ENCODE results near the gene SMYD3. TPM values are rescaled to one million over a fixed set of nuclear protein-coding genes. Genes with fewer than 3 reads are reported as not detected.

SMYD3 gene
- total and polyA plus RNA-seq, 9 of the 15 experiments (the other 6 are each of a cell fraction or from before 2014, with no cell fraction given): 128 to 440 (median 197) TPM

- no peak for TF ChIP-seq ZNF764 (CRISPR knock-in tag; IDR thresholded peaks at IDR 0.05; ENCODE audit: low read depth)
- no peak for TF ChIP-seq ZNF668 (CRISPR knock-in tag; IDR thresholded peaks at IDR 0.05)
- TF ChIP-seq ZSCAN32 (CRISPR knock-in tag; IDR thresholded peaks at IDR 0.05): no peak
- 0 out of 2 replicates have a peak, but pooled peaks have one; percentile 21 for TF ChIP-seq ZNF431 (CRISPR knock-in tag; IDR thresholded peaks at IDR 0.05)
- 0 out of 2 replicates have a peak, but pooled peaks have one; percentile 20 for TF ChIP-seq SOX6 (IDR thresholded peaks at IDR 0.05)
- TF ChIP-seq ZNF143 (CRISPR knock-in tag; IDR thresholded peaks at IDR 0.05): no peak
- no peak for TF ChIP-seq SMAD1 (IDR thresholded peaks at IDR 0.05; ENCODE audit: low read depth, low read length, partially characterized antibody)
- peak; percentile 71; the same call in 1 of the 2 replicates for TF ChIP-seq RB1 (IDR thresholded peaks at IDR 0.05; ENCODE audit: low read depth)
- TF ChIP-seq TAF1 (IDR thresholded peaks at IDR 0.05; ENCODE audit: control insufficient read depth, extremely low read depth, insufficient read depth, low read length, severe bottlenecking): peak; percentile 45
- TF ChIP-seq MLLT1 (IDR thresholded peaks at IDR 0.05): no peak
- TF ChIP-seq POLR3G (IDR thresholded peaks at IDR 0.05; ENCODE audit: extremely low read depth, insufficient read length, insufficient replicate concordance): no peak
- peak; percentile 61; the same call in 1 of the 2 replicates for TF ChIP-seq SAFB (IDR thresholded peaks at IDR 0.05; ENCODE audit: borderline replicate concordance, low read depth, low read length)
- no peak for TF ChIP-seq FOXP1 (CRISPR knock-in tag; IDR thresholded peaks at IDR 0.05)
- peak; percentile 54; the same call in 1 of the 2 replicates for TF ChIP-seq MYC (IDR thresholded peaks at IDR 0.05; ENCODE audit: low read depth, low read length)
- TF ChIP-seq MYC (CRISPR knock-in tag; IDR thresholded peaks at IDR 0.05; ENCODE audit: borderline replicate concordance, low read depth): no peak
- TF ChIP-seq NRF1 (conservative IDR thresholded peaks at IDR 0.05 in 1 of 2, IDR thresholded peaks at IDR 0.05 in 1 of 2): peak; percentile 98
- no peak for TF ChIP-seq IRF1 (CRISPR knock-in tag; IDR thresholded peaks at IDR 0.05; ENCODE audit: borderline replicate concordance)
- TF ChIP-seq SMC3 (conservative IDR thresholded peaks at IDR 0.05; ENCODE audit: insufficient read depth, low read depth, low read length): peak; percentile 38; the same call in 1 of the 2 replicates
- no peak for TF ChIP-seq ARID3B (CRISPR knock-in tag; IDR thresholded peaks at IDR 0.05; ENCODE audit: borderline replicate concordance)
- peak; percentile 98 for TF ChIP-seq NCOA6 (IDR thresholded peaks at IDR 0.05)
- TF ChIP-seq ZNF766 (CRISPR knock-in tag; conservative IDR thresholded peaks at IDR 0.05): 0 out of 2 replicates have a peak, but pooled peaks have one; percentile 45
- no peak for TF ChIP-seq MED1 (CRISPR knock-in tag; IDR thresholded peaks at IDR 0.05; ENCODE audit: borderline replicate concordance)
- no peak for TF ChIP-seq GATAD2B (IDR thresholded peaks at IDR 0.05; ENCODE audit: borderline replicate concordance)
- TF ChIP-seq RBM17 (IDR thresholded peaks at IDR 0.05; ENCODE audit: borderline replicate concordance, low read depth, low read length): no peak
These were observed at the start of gene SMYD3 (continued) for GRCh38 chr1:246506674-246507481.

Data from K562 (cell line).